KMS-11 (cell line): Measurements from ENCODE around the gene LMNTD1.

Experiments used
- H2AFZ ChIP-seq: fragments of 200-600 bp; sonication (generic); 2 replicates; pipeline ENCODE4 v1.6.1; 2016; ENCODE audit warnings: antibody characterized with exemption, mixed run types, low read depth
- H3K27ac ChIP-seq: fragments of 200-600 bp; sonication (generic); 2 replicates; pipeline ENCODE4 v1.6.1; 2016; ENCODE audit warnings: mild to moderate bottlenecking, mixed run types
- H3K27me3 ChIP-seq: fragments of 200-600 bp; sonication (generic); 2 replicates; pipeline ENCODE4 v1.6.1; 2017; ENCODE audit warnings: mild to moderate bottlenecking, low read depth, mixed run types, moderate library complexity; ENCODE audit not compliant: insufficient read depth
- H3K36me3 ChIP-seq: fragments of 200-600 bp; sonication (generic); 2 replicates; pipeline ENCODE4 v1.6.1; 2017; ENCODE audit warnings: mild to moderate bottlenecking, mixed run types; ENCODE audit not compliant: insufficient read depth
- H3K4me1 ChIP-seq: fragments of 200-600 bp; sonication (generic); 2 replicates; pipeline ENCODE4 v1.6.1; 2016; ENCODE audit warnings: mild to moderate bottlenecking, low read depth, mixed run types; ENCODE audit not compliant: poor library complexity, severe bottlenecking
- H3K4me2 ChIP-seq: fragments of 200-600 bp; sonication (generic); 2 replicates; pipeline ENCODE4 v1.7.0; 2016; ENCODE audit warnings: mild to moderate bottlenecking, mixed run types
- H3K4me3 ChIP-seq: fragments of 200-600 bp; sonication (generic); IDR thresholded peaks from 2 replicates; pipeline ENCODE4 v1.6.1; 2017; ENCODE audit warnings: low read depth, low read length, mixed read lengths; ENCODE audit not compliant: insufficient read depth
- H3K79me2 ChIP-seq: fragments of 200-600 bp; sonication (generic); 2 replicates; pipeline ENCODE4 v1.6.1; 2016; ENCODE audit warnings: low read depth, mixed run types; ENCODE audit not compliant: insufficient read depth
- H3K9ac ChIP-seq: fragments of 200-600 bp; sonication (generic); 2 replicates; pipeline ENCODE4 v1.6.1; 2016; ENCODE audit warnings: mild to moderate bottlenecking, mixed run types
- H4K20me1 ChIP-seq: fragments of 200-600 bp; sonication (generic); 2 replicates; pipeline ENCODE4 v1.6.1; 2016; ENCODE audit warnings: mild to moderate bottlenecking, mixed run types; ENCODE audit not compliant: insufficient read depth
- TF ChIP-seq, protein P1 (sequence below): fragments of 200-600 bp; sonication (generic); conservative IDR thresholded peaks from 2 replicates; pipeline ENCODE4 v1.6.1; 2017; ENCODE audit warnings: low read depth, mild to moderate bottlenecking, antibody characterized with exemption, low read length, moderate library complexity, mixed read lengths

LMNTD1 gene

DNA sequence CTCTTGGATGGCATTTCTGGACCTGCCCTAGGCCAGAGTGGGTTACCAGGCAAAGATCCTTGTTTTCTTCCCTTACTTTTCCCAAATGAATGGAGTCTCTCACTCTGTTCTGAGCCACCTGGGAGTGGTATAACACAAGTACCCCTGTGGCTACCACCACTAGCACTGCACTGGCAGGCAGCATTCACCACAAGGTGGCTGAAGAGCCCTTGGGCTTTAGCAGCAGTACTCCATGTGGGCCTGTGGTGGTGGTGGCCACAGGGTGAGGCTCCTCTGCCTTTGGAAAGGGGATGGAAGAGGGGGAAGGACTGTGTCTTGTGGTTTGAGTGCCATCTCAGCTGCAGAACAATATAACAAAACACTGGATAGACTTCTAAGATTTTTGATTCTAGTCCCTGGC lies 38.1 kb upstream of the LMNTD1 start:
- TF ChIP-seq, protein P1, sequence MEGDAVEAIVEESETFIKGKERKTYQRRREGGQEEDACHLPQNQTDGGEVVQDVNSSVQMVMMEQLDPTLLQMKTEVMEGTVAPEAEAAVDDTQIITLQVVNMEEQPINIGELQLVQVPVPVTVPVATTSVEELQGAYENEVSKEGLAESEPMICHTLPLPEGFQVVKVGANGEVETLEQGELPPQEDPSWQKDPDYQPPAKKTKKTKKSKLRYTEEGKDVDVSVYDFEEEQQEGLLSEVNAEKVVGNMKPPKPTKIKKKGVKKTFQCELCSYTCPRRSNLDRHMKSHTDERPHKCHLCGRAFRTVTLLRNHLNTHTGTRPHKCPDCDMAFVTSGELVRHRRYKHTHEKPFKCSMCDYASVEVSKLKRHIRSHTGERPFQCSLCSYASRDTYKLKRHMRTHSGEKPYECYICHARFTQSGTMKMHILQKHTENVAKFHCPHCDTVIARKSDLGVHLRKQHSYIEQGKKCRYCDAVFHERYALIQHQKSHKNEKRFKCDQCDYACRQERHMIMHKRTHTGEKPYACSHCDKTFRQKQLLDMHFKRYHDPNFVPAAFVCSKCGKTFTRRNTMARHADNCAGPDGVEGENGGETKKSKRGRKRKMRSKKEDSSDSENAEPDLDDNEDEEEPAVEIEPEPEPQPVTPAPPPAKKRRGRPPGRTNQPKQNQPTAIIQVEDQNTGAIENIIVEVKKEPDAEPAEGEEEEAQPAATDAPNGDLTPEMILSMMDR = no peak
- H3K79me2 ChIP-seq = no peaks in the 10 kb centered on the region
- no peaks in the 10 kb centered on the region for H3K27me3 ChIP-seq
- no peak overlapping the region for H2AFZ ChIP-seq
- peaks cover 12% of the 10 kb centered on the region for H3K4me1 ChIP-seq
- no peak overlapping the region for H3K4me3 ChIP-seq
- H3K36me3 ChIP-seq = no peaks in the 10 kb centered on the region
- H3K4me2 ChIP-seq = no peak overlapping the region
- H3K27ac ChIP-seq = no peak overlapping the region
- H4K20me1 ChIP-seq = no peaks in the 10 kb centered on the region
- H3K9ac ChIP-seq = no peak overlapping the region

DNA sequence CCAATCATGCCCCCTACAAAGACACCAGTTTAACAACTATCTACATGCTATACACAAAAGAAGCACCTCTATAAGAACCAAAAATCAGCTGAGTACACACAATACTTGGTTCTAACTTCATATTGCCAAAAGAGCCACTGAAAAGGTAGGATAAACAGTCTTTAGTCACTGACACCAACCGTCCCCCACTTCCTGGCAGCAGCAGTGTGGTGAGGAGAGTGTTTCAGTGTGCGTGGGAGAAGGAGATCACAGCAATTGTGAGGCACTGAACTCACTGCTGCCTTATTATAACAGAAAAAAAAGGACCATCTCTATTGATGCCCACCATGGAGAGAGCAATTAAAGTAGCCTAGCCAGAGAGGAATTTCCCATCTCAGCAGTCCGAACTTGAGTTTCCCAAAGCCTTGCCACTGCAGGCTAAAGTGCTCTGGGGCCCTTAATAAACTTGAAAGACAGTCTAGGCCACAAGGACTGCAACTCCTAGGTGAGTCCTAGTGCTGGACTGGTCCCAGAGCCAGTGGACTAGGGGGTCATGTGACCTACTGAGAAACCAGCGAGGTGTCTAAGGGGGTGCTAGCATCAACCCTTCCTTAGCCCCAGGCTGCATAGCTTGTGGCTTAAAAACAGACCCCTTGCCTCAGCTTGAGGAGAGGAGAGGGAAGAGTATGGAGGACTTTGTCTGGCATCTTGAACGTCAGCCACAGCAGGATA lies 37.1 kb upstream of the LMNTD1 start:
- no peaks in the 10 kb centered on the region for H3K36me3 ChIP-seq
- no peaks in the 10 kb centered on the region for H4K20me1 ChIP-seq
- peaks cover 5% of the 10 kb centered on the region for H3K4me1 ChIP-seq
- TF ChIP-seq, protein P1 = no peak
- H3K79me2 ChIP-seq = no peaks in the 10 kb centered on the region
- H3K9ac ChIP-seq = no peak overlapping the region
- no peaks in the 10 kb centered on the region for H3K27me3 ChIP-seq
- H3K27ac ChIP-seq = no peak overlapping the region
- no peak overlapping the region for H3K4me3 ChIP-seq
- no peak overlapping the region for H3K4me2 ChIP-seq
- no peak overlapping the region for H2AFZ ChIP-seq

DNA sequence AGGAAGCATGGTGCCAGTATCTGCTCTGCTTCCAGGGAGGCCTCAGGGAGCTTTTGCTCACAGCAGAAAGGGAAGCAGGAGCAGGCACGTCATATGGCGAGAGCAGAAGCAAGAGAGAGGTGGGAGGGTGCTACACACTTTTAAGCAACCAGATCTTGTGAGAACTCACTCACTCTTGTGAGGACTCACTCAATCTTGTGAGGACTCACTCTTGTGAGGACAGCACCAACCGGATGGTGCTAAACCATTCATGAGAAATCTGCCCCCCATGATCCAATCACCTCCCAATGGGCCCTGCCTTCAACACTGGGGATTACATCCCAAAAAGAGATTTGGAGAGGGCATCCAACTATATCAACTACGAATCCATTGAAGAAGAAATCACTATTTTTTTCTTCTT lies 34.3 kb upstream of the LMNTD1 start:
- Histone ChIP-seq H3K4me2 (no peak overlapping the region), H2AFZ (no peak overlapping the region), H3K79me2 (no peaks in the 10 kb centered on the region), H4K20me1 (no peaks in the 10 kb centered on the region), H3K27ac (no peak overlapping the region), H3K4me1 (no peaks in the 10 kb centered on the region), H3K36me3 (no peaks in the 10 kb centered on the region), H3K4me3 (no peak overlapping the region), H3K27me3 (no peaks in the 10 kb centered on the region), H3K9ac (no peak overlapping the region)
- TF ChIP-seq, protein P1 = no peak

DNA sequence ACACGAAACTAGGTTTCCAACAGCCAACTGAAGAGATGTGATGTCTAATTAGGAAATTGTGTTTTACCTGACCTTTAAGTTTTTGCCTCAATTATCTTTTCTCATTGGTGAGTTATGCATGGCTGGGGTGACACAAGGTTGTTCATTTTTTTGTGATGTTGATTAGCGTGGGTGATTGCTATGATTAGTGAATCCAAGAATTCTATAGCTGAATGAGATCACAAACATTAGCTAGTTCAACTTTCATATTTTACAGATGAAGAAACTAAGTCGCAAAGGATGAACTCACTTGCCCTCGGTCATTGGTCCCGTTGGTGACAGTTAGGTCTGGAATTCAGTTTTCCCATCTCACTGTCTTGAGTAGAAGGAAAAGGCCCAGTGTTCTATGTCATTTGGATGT lies 32.6 kb upstream of the LMNTD1 start:
- H3K4me2 ChIP-seq = no peak overlapping the region

More for the DNA sequence above, 32.6 kb upstream of the LMNTD1 start:
- H3K27me3 ChIP-seq = no peaks in the 10 kb centered on the region
- H3K79me2 ChIP-seq = no peaks in the 10 kb centered on the region
- no peak overlapping the region for H2AFZ ChIP-seq
- H3K9ac ChIP-seq = no peak overlapping the region
- H4K20me1 ChIP-seq = no peaks in the 10 kb centered on the region
- no peak overlapping the region for H3K4me3 ChIP-seq
- no peak overlapping the region for H3K27ac ChIP-seq
- TF ChIP-seq, protein P1 = no peak
- no peaks in the 10 kb centered on the region for H3K36me3 ChIP-seq
- no peaks in the 10 kb centered on the region for H3K4me1 ChIP-seq
